ENCODE data around the gene ZBTB7C.

ZBTB7C gene

GRCh38 chr18:48270929-48271328 lies 138.3 kb downstream of the ZBTB7C start:
- FAIRE-seq (no peak), DNase-seq (ENCODE audit: insufficient read length, low spot score) (no peak)

- no peak for FAIRE-seq
Measured at GRCh38 chr18:48265328-48265727, 143.9 kb downstream of the ZBTB7C start.

DNA sequence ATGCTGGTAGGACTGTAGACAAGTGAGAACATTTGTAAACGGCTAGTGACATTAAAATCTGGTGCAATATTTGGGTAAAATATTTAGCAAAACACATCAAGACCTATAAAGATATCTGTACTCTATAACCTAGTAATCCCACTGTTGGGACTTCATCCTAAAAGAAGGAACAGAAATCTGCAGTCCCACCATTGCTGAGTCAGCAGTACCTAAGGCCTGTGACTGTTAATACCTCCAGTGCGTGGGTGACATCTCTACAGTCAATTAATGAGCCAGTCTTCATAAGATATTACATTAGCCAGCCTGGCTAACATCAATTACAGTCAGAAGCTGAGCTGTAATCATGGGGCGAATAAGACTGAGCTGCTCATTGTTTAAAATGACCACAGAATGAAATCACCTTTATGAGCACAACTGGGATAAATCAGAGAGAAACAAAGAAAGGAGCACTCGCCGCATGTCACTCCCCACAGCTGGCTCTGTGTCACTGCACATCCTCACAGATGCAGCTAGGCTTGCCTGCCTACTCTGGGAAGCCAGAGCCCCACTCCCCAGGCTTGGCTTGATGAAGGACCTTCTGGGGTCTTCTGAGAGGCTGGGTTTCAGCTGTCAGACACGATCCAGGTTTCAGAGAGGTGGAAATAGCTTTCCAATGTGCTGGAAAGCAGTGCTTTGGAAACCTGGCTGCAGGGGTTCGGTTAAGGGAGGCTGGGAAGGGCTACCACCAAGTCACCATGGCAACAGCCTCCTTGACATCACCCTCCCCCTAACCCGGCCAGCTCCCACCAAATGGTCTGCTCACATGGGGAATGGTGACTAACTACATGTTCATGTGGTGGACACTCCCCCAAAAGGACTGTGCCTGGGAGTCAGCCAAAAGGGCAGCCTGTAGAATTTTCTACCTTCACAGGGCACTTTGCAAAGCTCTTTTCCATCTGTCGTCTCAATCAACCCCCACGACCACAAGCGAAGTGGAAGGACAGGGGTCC lies 145.0 kb downstream of the ZBTB7C start:
- FAIRE-seq (no peak), DNase-seq (ENCODE audit: insufficient read length, low spot score) (no peak)

More at GRCh38 chr18:48265328-48265727, 143.9 kb downstream of the ZBTB7C start:
- DNase-seq (ENCODE audit: insufficient read length, low spot score), result no peak

DNA sequence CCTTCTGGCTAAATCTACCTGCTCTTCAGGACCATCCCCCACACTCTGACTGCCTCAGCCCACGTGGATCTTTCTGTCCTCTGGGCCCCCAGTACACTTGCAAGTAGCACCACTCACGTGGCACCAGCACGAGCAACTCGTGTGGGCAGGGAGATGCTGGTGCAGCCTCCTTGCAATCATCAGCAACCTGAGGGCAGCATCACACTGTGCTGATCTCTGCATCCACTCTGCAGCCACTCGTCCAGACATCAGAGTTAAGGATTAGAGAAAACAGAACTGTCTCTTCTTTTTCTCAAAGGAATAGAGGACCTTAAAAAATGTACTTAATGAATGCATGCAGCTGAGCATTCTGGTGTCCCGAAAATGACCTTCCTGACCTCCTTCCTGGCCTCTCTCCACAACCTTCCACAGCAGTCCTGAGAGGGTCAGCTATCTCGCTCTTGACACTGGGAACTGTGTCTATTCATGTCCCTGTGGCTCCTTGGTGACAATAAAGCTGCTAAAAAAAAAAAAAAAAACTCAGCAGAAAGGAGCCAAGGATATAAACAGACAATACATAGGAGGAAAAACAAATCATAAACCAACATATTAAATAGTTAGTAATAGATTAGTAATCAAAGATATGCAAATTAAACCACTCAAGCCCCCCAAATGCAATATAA lies 145.9 kb downstream of the ZBTB7C start:
- DNase-seq (ENCODE audit: insufficient read length, low spot score) (no peak), FAIRE-seq (no peak)

GRCh38 chr18:48260237-48260636 lies 148.9 kb downstream of the ZBTB7C start:
- DNase-seq (ENCODE audit: insufficient read length, low spot score) (no peak), FAIRE-seq (no peak)

DNA sequence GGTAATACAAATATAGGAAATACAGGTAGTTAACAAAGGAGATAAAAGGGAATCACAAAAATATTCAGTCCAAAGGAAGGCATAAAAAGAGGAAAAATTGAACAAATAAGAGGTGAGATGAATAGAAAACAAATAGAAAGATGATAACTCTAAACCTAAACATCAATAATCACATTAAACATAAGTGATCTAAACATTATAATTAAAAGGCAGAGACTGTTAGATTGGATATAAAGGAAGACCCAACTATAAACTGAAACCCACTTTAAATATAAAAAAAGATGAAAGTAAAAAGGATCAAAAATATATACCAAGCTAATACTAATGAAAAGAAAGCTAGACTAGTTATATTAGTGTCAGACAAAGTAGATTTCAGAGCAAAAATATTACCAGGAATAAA lies 152.3 kb downstream of the ZBTB7C start:
- no peak for DNase-seq (ENCODE audit: insufficient read length, low spot score)
- FAIRE-seq, result no peak

DNA sequence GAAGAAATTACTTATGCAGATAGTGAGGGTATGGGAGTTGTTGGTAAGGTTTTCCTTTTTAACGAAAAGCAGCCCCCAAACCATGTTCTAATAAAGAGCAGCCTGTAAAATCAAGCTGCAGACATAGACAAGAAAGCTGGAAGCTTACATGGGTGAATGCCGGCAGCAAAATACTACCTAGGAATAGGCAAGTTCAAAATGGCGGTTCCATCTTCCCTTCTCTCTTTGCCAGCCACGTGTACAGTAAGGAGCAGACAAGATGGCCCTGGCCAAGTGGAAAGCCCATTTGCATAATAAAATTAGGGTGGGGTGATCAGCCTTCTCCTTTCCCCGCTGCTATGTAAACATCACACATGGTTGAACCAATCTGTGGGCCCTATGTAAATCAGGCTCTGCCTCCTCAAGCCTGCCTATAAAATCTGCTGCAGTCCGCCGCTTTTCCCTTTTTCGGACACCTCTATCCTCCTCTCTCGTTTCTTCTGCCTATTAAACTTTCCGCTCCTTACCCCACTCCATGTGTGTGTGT lies 155.0 kb downstream of the ZBTB7C start:
- DNase-seq (ENCODE audit: insufficient read length, low spot score) (no peak), FAIRE-seq (no peak)

DNA sequence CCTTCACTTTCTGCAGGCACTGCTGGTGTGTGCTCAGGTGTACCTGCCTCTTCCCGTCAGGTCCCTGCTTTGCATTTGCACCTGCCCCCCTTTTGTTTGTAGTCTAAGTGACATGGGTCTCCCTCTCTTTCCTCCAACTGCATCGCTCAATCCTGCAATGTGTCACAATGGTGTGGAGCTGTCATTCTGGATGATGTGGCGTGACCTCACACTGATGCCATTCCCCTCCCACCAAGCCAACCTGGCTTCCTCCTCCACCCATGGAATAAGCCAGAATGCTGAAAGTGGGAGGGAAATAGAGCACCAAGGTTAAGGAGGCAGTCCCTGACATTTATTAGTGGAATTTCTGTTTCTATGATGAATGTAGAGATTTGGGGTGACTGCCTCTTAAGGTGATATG lies 156.7 kb downstream of the ZBTB7C start:
- FAIRE-seq (no peak), DNase-seq (ENCODE audit: insufficient read length, low spot score) (no peak)

- DNase-seq (ENCODE audit: insufficient read length, low spot score) (no peak), FAIRE-seq (no peak)
Measured at GRCh38 chr18:48250918-48251317, 158.3 kb downstream of the ZBTB7C start.

GRCh38 chr18:48250362-48250907 lies 158.7 kb downstream of the ZBTB7C start:
- no peak for FAIRE-seq
- no peak for DNase-seq (ENCODE audit: insufficient read length, low spot score)

DNA sequence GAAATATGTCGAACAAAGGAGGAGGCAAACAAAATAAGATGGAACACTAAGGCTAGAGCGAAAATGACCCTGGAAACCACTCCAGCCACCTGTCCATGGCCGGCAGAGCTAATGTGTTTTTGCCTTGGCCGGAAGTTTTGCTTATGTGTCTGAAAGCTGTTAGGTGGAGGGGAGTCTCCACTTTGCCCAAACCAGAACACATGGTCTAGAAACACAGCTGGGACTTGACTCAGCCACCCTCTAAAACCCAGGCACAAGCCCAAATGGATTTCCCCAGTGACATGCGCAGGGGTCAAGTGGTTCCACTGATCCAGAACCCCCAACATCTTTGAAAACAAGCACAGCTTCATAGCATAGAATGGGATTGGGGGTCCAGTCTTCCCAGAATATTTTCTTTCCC lies 159.3 kb downstream of the ZBTB7C start:
- FAIRE-seq (no peak), DNase-seq (ENCODE audit: insufficient read length, low spot score) (no peak)

DNA sequence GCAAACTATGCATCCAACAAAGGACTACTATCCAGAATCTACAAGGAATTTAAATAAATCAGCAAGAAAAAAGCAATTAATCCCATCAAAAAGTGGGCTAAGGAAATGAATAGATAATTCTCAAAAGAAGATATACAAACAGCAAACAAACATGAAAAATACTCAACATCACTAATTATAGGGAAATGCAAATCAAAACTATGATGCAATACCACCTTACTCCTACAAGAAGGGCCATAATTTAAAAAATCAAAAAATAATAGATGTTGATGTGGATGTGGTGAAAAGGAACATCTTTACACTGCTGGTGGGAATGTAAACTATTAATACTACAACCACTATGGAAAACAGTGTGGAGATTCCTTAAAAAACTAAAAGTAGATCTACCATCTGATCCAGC lies 164.7 kb downstream of the ZBTB7C start:
- FAIRE-seq (no peak), DNase-seq (ENCODE audit: insufficient read length, low spot score) (no peak)

DNA sequence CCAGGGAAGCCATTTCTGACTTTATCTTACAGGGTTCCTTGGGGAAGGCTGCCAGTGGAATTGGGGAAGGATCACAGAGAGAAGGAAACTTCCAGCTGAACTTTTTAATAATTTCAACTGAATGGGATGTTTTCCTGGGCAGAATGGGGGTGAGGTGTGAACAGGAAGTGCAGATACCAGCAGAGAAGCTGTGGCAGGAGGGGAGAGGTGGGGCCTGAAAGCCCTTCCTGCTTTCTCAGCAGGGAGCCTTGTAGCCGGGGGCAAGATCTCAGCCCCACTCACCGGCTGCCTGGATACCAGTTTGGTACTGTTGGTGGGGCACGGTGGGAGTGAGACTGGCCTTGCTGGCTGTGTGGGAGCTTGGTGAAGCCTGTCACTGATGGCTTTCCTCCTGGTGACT lies 170.5 kb downstream of the ZBTB7C start:
- DNase-seq (ENCODE audit: insufficient read length, low spot score) (no peak), FAIRE-seq (no peak)

DNA sequence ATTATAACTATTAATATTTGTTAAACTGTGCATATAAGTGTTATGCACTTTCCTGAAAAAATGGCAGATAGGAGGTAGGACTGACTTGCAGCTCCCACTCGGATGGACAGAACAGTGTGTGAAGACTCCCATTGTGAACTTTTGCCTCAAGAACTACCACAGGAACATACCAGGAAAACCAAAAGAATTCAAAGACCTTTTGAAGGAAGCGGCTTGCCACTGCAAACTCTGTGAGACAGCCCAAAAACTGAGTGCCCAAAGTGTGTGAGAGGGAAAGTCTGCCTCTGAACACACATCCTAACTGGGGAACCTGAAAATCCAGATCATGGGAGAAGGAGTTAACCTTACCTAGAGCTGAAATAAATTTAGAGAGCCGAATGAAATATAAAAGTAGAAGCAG lies 171.0 kb downstream of the ZBTB7C start:
- no peak for FAIRE-seq
- no peak for DNase-seq (ENCODE audit: insufficient read length, low spot score)

GRCh38 chr18:48236822-48237221 lies 172.4 kb downstream of the ZBTB7C start:
- FAIRE-seq (no peak), DNase-seq (ENCODE audit: insufficient read length, low spot score) (no peak)

DNA sequence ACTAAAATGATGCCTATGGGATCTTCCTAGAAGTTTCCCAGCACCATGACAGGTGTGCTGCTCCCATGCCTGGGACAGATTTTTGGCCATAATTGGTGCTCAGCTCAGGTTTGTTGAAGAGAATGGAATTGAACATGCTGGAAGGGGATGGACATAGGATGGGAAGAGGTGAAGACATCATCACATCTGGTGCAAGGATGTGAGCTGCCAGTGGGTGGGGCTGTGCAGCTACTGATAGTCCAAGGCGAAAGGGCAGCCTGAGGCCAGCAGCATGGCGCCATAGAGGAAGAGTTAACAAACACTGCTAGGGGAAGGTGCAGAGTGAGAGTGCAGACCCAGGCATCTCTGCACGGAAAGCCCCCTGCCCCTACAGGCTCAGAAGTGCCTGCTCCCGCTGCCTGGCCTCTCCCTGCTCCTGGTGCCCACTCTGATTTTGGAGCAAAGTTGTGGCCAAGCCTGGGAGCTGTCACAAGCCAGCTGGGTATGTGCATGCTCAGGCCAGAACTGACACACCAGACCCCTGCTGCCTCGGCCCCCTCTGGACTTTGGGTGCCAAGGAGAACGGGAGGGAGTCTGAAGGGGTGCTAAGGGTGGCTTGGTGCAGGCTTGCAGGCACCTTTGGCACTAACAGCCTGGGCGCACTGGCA lies 178.6 kb downstream of the ZBTB7C start:
- FAIRE-seq, result peak; percentile 69
- DNase-seq (ENCODE audit: insufficient read length, low spot score), result peak; percentile 55

DNA sequence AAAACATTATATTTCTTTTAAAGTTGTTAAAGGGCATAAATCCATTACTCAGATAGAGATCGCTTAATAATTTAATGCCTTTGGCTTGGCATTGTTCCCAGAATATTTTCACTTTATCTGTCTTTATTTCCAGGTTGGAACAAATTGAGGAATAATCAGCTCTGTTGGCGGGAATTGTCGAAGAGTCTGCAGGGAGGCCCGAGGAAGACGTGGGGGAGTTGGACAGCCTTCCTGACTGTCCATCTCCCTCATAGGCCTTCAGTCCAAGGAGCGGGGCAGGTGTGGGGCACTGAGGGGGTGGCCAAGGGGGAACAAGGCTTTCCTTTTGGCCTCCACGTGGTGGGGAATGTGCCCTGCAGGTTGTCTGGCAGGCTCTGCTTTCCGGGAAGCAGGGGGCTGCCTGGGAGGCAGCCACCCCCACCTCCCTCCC lies 179.6 kb downstream of the ZBTB7C start:
- no peak for FAIRE-seq
- DNase-seq (ENCODE audit: insufficient read length, low spot score), result no peak

DNA sequence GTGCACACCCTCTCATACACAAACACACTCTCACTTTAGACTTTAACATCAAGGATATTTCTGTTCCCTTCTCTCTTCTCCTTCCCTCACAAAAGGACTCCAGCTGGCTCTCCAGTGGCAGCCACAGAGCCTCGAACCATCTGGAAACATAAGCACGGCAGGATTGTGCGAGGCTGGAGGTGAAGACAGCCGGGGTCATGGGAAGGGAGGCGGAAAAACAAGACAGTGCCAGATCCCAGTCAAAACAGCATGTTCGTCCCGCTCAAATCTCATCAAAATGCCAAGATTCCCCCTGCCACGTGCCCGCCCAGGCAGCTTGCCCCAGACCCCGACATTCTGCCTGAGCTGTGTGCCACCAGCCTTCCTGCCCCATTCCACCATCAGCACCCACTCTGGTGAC lies 180.3 kb downstream of the ZBTB7C start:
- FAIRE-seq (no peak), DNase-seq (ENCODE audit: insufficient read length, low spot score) (no peak)

GRCh38 chr18:48228301-48228715 lies 180.9 kb downstream of the ZBTB7C start:
- DNase-seq (ENCODE audit: insufficient read length, low spot score), result no peak
- FAIRE-seq, result no peak

- DNase-seq (ENCODE audit: insufficient read length, low spot score) (no peak), FAIRE-seq (no peak)
Measured at GRCh38 chr18:48227206-48227605, 182.0 kb downstream of the ZBTB7C start.

DNA sequence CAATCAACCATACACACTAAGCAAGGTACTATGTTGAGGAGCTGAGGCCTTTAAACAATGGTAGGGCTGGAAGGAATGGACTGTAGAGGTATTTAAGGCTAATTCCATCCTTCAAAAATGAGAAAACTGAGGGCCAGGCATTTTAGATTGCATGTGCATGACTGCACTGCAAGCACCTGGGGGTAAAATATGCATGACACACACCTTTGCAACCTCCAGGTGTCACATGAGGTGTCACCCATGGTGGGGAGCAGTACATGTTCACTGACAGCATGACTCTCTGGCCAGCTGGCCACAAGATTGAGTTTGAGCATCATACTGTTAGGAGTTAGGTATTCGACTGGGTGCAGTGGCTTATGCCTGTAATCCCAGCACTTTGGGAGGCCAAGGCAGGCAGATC lies 182.8 kb downstream of the ZBTB7C start:
- DNase-seq (ENCODE audit: insufficient read length, low spot score) (no peak), FAIRE-seq (no peak)
